ENCODE data around the gene MICA. TPM values are rescaled to one million over a fixed set of nuclear protein-coding genes. Genes with fewer than 3 reads are reported as not detected.
A peak's percentile ranks its signal among the peaks of the same experiment; 100 is the strongest.
"Not testable (repeated sequence)": the region's sequence is repeated elsewhere in the genome, so short reads cannot be mapped to it uniquely, and the experiment has no call there.

The MICA gene
- total RNA-seq, 1 donor from 2014 or later, result 9.9 TPM

- no peak for DNase-seq (ENCODE audit: low spot score)
These were observed 21.7 kb upstream of the MICA start for GRCh38 chr6:31381666-31382065.

GRCh38 chr6:31383149-31383548, 20.2 kb upstream of the MICA start:
- DNase-seq (ENCODE audit: low spot score), result no peak

- DNase-seq (ENCODE audit: low spot score), result no peak
These were observed 18.4 kb upstream of the MICA start for GRCh38 chr6:31385041-31385440.

GRCh38 chr6:31386099-31386498, 17.3 kb upstream of the MICA start:
- no peak for DNase-seq (ENCODE audit: low spot score)

DNA sequence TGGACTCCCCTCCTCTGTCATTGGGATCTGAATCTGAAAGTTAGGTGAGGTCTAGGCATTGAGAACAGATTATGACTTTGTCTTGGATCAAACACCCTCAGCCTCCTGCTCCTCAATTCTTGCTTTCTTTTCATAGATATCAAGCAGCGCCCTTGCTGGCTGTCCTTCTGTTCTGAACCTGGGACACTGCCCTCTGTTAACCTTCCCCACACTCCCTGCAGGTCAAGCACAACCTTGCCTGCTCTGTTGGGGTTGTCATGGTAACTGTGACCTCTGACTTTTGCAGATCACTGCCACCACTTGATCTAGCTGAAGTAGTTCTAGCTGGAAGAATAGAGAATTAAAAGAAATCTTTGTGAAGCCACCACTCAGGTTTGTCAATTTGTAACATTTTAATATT, 16.4 kb upstream of the MICA start:
- DNase-seq (ENCODE audit: low spot score), result no peak

DNA sequence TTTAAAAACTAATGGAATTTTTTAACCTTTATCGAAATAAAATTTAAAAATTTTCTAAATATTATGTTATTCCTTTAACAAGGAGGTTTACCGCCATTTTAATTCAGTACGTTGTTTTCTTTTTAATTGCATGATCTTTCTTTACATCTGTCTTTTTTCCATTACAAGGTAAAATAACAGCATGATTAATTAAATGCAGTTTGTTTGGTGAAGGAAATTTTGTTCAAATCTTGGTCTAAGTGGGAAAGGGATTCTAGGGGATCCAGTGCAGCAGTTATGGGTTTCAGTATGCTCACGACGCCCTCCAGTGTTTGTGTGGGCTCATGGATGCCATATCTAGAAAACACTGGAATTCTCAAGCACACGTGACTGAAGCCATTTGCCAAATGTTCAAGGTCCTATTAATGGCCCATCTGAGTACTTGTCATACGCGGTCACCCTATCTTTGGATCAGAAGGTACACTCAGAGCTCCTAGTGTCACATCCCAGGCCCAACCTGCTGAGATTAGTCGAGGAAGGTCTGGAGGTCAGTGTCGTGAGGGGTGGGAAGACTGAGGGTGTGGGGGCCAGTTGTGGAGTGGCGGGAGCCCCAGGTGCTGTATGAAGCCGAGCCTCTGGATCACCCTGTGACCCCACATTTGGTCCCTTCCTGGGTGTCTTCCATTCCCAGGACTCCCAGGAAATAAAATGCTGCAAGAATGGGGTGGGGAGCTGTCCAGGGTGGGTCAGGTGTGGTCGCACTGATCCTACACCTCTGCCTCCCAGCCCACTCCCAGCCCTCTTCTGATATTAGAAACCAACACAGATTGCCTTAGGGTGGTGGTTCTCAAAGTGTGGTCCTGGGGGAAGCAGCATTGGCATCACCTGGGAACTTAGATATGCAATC, 14.2 kb upstream of the MICA start:
- not testable (repeated sequence) for DNase-seq (ENCODE audit: low spot score)

- DNase-seq (ENCODE audit: low spot score), result not testable (repeated sequence)
These were observed 13.6 kb upstream of the MICA start for GRCh38 chr6:31389802-31390132.

- DNase-seq (ENCODE audit: low spot score), result no peak
These were observed 9.5 kb upstream of the MICA start for GRCh38 chr6:31393932-31394331.

DNA sequence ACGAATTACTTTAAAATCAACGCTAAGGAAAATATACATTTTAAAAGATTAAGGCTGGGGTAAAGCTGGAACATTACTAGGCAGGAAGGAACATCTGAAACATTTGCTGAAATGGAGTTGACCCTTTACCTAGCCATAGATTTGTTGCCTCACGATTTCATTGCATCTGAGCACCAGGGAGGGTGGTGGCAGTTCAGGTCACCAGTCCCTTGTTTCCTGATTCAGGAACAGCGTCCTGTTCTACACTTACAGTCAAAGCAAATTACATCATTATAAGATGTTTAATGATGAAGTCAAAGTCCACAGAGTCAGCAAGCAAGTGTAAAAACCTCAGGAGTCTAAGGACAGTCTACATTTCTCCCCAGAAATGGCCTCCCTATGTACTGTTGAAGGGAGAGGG, 9.0 kb upstream of the MICA start:
- DNase-seq (ENCODE audit: low spot score), result no peak

GRCh38 chr6:31395832-31396231, 7.6 kb upstream of the MICA start:
- no peak for DNase-seq (ENCODE audit: low spot score)

DNA sequence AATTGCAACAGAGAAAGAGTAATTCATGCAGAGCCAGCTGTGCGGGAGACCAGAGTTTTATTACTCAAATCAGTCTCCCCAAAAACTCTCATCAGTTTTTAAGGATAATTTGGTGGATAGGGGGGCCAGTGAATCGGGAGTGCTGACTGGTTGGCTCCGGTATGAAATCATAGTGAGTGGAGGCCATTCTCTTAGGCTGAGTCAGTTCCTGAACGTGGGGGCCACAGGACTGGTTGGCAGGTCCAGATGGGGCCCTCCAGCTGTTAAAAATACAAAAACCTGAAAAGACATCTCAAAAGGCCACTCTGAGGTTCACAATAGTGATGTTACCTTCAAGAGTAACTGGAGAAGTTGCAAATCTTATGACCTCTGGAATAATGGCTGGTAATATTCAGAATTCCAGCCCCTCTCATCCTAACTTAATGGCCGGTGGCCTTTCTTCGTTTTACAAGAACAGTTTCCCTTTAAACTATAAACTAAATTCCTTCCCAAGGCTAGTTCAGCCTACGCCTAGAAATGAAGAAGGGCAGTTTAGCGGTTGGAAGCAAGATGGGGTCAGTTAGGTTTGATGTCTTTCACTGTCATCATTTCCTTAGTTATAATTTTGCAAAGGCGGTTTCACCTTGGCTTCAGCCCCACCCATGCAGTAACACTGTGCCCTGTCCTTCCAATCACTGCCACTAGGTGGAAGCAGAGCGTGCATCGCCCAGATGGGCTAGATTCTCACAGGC, 6.8 kb upstream of the MICA start:
- DNase-seq (ENCODE audit: low spot score), result no peak

- not testable (repeated sequence) for DNase-seq (ENCODE audit: low spot score)
These were observed 6.3 kb upstream of the MICA start for GRCh38 chr6:31397153-31397499.

DNA sequence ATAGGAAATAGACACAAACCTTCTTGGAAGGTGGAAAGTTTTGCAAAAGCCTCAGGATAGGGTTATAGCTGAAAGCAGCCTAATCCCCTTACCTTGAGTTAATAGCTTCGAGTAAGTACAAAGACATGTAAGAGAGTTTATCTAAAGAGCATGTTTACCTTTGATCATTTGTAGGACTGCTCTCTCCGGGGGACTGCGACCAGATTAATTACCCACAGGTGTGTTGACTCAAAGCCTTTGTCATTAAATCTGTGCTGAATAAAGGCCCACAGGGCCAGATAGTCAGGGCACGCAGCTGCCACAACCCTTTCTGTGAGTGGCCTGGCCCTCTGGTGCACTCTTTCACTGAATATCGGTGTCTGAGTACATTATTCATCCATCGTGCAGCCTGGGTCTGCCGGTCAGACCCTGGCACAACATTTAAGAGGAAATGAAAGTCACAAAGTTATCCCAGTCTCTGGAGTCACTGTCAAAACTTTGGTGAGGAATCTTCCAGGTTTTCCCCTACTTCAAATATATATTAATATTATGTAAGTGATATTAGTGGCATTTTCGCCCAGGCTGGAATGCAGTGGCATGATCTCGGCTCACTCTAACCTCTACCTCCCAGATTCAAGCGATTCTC, 5.4 kb upstream of the MICA start:
- DNase-seq (ENCODE audit: low spot score), result no peak

DNA sequence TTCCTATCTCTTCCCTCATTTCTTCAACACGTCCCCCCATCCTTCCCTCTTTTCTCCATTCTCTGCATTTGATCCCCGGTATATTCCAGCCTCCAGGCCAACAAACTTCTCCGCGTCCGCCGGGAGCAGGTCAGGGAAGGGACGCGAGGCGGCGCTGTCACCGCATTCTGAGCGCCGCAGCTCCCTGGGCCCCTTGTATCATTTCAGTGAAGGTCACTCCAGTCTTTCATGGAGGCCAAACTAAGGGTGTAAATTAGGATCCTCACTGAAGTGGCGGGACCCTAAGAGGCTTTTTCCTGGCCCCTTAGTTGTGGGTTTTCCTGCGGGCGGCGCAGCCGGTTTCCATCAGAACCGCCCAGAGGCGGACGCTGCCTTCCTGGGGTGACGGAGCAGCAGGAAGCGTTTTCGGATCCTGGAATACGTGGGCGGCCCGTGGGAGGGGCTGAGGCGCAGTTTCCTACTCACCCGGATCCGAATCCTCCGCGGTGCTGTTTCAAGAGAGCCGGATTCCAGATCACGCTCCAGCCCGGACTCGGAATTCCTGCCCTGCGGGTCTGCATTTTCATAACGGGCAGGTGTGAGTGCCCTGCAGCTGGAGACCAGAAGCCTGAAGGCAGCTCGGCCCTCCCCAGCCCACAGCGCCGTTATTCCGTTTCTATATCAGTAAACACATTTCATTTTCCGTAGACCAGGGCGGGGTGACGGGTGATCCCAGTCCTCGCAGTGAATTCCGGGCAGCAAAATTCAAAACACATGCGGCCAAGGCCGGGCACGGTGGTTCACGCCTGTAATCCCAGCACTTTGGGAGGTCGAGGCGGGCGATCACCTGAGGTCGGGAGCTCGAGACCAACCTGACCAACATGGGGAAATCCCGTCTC, 3.6 kb upstream of the MICA start:
- peak; percentile 96 for DNase-seq (ENCODE audit: low spot score)

- peak; percentile 93 for DNase-seq (ENCODE audit: low spot score)
These were observed 2.7 kb upstream of the MICA start for GRCh38 chr6:31400467-31401289.

GRCh38 chr6:31401403-31401802, 2.0 kb upstream of the MICA start:
- no peak for DNase-seq (ENCODE audit: low spot score)

DNA sequence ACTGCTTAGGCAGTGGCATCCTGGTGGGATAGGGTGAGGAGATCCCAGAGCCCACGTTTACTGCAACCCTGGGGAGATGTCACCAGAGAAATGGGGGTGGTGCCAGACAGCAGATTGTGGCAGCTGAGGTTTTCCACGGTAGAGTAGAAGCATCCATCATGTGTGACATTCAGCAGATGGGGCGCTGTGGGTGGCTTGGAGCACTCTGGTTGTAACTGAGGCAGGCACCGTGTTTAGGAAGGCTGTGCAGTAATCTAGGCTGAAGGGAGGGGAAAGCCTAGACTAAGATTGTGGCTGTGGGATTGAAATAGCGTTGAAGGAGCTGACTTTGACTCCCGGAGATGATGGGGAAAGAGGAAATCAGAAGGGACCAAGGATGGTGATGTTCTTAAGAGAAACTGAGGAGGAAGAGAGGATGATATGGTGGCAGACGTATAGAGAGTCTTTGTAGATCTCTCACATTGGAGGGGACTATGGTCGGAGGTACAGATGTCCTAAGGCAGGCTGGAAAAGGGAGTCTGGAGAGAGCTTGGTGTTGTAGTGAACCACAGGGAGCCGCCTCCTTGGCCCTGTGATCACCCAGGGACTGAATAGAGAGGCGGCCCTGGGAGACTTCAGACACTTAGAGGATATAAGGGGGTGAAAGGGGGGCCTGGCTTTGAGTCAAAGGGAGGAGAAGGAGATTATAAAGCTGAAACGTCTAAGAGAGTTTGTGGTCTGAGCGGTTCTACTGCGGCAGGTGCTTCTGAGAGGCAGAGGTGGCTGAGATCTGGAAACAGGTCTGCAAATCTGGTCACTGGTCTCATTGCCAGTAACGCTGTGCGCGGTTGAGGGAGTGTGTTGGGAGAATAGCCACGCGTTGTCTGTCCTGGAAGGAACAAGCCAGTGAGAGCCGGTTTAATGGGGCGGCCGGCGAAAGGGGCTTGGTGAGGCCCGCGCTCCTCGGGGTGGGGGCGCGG, 792 bp upstream of the MICA start:
- no peak for DNase-seq (ENCODE audit: low spot score)

DNA sequence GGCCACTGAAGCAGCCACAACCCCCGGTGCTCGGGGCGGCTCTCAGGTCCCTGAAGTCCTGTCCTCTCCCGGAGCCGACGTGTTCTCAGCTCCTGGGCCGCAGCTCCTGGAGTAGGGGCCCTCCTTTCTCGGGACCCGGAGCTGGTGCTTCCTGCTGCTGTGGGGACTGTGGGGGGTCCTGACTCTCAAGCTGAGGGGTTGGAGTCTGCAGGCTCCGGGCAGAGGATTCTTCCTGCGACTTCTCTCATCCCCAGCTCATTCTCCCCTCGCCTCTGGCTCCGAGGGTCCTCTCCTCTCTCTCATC, 618 bp downstream of the MICA start:
- not testable (repeated sequence) for DNase-seq (ENCODE audit: low spot score)

DNA sequence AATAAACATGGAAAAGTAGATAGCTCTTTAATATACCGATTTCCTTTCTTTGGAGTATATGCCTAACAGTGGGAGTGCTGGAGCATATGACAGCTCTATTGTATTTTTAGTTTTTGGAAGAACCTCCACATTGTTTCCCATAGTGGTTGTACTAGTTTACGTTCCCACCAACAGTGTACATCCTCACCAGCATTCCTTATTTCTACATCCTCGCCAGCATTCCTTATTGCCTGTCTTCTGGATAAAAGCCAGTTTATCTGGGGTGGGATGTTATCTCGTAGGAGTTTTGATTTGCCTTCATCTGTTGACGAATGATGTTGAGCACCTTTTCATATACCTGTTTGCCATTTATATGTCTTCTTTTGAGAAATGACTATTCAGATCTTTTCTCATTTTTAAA, 2.6 kb downstream of the MICA start:
- no peak for DNase-seq (ENCODE audit: low spot score)

GRCh38 chr6:31407699-31408098, 4.3 kb downstream of the MICA start:
- DNase-seq (ENCODE audit: low spot score), result no peak

All from mesenteric fat pad (tissue), 1 donor.